ENCODE results near the gene TIAM1.

Gene TIAM1

DNA sequence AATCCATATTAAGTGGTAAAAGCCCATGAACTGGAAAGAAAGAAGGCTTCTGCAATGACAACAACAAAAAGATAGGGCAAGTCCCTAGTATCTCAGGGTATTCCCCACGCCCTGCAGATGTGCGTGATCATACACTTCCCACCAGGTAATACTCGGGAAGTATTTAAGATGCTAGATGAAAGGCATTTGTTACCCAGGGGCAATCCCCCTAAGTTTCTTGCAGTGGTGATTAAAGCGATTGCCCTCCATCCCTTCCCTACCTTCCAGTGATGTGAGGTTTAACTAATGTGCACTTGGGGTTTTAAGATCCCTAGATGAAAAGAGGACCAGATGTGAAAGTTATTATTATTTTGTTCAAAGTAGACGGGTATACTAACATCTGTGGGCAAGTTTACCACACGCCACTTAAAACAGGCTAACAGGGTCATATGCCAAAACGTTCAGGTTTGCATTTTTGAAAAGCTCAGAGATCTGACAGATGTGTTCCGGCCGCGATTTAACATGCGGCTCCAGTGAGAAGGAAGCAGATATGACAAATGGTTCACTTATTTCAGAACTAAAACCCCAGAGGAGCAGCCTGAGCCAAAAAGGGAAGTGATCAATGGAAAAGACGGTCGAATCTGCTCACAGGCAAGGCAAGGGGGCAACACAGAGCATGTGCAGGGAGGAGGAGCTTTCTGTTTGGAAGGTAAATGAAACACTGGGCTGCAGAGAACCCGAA is 17.4 kb downstream of the TIAM1 start:
- DNase-seq: peak; percentile 25

DNA sequence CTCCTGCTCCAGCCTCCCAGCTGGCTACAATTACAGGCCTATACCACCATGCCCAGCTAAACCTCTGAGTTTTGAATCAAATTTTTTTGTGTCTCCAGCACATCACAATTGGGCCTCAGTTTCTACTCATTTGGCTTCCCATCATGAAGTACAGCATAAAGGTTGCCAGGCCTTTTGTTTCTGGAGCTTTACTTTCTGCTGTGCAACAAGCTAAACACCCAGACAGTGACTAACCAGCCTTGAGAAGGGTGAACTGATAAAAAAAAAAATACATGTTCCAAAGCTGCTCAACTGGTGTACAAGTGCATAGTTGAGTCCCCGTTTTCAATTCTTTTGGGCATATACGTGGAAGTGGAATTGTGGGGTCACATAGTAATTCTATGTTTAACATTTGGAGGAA is 25.1 kb downstream of the TIAM1 start:
- no peak for DNase-seq

DNA sequence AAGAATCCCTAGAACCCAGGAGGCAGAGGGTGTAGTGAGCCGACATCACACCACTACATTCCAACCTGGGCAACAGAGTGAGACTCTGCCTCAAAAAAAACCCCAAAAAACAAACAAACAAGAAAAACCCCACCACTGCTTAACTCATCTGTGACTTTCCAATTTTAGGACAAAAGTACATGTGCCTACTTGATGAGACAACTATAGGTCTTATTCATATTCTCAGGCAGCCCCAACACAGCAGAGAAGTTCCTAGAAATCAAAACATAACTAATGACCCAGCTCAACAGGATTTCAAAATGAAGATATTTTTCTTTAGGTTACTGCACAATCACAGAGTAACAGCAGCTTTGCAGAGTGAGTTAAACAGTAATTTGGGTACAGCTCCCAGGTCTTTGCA is 26.4 kb downstream of the TIAM1 start:
- no peak for DNase-seq

DNA sequence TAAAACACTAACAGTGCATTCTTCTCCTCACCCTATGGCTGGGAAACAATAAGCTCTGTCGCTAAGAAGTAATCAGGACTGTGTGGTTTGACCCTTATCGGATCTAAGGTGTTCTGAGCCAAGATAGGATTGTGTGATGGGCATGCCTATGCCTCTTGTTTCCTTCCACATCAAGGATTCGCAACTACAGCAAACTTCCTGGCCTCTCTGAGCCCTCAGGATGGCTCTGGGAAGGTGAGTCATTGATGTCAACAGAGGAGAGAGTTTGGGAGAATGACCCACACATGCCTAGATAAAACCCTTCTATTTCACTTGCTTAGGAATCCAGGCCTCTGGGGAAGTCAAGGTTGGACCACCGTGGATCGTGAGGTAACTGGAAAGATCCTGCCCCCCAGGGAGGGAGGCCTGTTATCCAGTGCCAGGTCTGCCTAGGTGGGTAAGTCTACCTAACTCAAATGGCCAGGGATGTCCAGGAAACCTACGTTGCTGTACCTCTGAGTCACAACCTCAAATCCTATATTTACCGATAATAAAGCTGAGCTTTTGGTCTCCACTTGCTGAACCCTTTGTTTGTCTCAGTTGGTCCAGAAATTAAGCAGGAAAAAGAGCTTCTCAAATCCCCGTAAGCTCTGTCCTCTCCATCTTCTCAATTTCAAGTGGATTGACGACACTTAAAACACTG is 27.4 kb downstream of the TIAM1 start:
- DNase-seq: no peak

DNA sequence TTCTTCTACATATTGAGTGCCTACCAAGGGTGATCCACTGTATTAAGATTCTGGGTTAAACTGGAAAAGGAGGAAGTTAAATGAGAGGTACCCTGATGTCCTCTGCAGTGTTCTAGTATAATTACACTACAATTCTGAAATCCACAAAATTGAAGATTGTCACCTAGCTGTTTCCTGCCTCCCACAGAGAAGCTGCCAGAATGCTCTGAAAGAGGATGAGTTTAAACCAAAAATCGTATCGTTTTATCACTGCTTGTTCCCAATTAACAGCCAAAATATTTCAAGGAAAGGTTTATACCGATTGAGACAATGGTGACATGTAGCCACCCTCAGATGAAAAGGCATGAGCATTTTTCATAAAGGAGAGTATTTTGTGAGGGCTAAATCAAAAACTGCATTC is 28.0 kb downstream of the TIAM1 start:
- no peak for DNase-seq

DNA sequence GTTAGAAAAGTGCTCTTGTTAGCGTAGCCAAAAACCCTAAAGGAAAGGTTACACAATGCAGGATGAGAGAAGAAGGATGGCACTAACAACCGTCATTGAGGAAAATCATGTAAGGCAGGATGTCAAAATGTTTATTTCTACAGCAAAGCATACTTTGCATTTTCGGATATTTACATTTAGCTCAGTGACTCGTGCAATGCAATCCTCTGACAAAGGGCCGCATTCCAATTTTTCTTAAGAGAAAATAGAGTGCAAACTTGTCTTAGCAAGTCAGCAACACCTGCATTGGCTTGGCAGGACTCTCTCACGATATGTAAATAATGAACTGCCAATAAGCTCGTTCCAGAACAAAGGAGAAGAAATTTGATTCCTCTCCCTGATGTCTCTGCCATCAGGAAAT is 33.3 kb downstream of the TIAM1 start:
- no peak for DNase-seq

DNA sequence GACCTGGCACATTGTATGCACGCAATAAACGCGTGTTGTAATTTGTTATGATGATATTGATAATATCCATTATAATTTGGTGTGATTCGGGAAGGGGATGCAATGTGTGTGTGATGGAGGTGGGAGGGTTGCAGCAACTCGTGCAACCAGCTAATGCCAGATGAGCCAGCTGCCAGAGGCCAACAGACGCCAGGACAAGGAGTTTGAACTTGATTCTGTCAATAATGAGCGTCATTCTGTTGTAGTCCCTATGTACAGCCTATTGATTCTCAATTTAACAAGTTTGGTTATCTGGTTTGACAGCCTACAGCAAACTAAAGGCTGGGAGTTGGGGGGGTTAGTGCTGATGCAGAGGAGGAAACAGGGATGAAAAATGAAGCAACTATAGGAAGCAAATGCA is 35.5 kb downstream of the TIAM1 start:
- DNase-seq: no peak

DNA sequence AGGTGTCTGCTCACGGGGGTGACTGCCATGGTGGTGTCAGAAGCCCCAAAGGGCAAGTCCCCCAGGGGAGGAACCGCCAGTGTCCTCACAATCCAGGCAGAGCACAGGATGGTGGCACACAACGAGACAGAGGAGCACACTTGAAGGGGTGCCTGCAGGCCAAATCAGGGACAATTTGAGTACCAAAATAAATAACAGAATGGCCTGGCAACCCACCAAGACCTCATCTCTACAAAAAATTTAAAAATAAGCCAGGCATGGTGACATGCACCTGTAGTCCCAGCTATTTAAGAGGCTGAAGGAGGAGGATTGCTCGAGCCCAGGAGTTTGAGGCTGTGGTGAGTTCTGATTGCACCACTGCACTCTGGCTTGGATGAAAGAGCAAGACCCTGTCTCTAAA is 38.2 kb downstream of the TIAM1 start:
- DNase-seq: no peak

DNA sequence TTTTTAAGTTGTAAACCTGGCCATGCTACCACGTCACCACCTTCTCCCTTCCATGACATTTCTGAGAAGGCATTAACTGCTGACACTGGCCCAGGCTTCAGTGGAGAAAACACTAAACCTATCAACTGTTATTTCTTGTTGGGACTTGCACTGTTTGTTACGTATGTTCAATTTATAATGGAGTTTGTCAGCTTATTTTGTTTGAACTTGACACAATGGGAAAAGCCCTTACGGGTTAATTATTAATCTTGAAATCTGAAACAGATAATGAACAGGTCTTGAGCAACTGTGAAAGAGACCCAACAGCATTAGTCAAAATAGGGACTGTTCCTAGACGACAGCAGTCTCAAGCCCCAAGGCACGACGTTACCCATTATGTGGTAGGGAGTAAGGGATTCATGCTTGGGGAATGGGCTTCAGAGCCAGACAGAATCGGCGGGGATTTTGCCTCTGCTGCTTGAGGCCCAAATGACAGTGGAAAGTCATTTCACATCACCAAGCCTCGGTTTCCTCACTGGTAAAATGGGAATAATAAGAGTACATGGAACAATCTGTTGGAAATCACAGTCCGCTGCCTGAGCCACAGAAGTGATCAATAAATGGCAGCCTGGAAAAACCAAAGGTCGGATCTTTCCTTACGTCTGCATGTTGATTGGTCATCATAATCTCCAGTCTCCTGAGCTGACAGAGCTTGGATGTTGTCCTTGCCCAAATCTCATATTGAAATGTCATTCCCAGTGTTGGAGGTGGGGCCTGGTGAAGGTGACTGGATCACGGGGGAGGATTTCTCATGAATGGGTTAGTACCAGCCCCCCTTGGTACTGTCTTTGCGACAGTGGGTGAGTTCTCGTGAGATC is 44.5 kb downstream of the TIAM1 start:
- DNase-seq: no peak

DNA sequence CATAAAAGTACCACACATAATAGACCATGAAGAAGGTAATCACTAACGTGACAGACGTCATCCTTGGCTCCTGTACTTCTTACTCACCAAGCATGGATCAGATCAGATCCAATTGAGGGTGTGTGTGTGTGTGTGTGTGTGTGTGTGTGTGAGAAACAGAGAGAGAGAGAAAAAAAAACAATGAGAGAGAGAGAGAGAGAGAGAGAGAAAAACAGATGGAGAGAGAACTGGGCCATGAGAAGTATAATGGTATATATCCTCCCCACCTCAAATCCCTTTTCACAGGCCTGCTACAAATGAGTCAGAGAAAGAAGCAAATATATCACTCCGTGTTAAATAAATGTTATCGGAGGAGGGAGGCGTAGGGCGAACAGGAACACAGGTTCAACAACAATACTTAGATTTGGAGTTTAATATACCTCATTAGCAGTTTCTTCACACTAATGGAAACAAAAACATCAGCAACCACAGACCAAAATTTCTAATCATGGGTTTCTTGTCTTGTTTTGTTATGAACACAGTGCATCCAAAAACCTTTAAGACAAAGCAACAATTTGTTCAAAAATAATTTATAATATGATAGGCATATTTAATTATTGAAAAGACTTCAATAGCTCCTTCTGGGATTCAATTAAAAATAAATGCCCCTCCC is 45.3 kb downstream of the TIAM1 start:
- no peak for DNase-seq

DNA sequence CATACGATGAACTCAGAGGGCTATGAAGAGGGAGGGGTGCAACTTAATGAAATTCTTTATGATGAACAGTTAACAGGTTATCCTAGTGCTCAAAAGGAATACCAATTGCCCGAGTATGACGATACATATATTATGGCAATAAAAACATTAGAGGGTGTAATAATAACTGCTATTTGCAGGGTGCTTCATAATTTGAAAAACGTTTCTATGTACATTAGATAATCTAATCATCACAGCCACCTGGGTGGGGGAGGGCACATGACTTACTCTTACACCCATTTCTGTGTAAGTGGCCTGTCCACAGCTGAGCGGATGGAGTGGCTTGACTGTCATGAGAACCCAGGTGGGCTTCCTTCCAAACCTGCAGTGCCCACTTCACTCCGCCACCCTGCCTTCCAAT is 46.3 kb downstream of the TIAM1 start:
- no peak for DNase-seq

DNA sequence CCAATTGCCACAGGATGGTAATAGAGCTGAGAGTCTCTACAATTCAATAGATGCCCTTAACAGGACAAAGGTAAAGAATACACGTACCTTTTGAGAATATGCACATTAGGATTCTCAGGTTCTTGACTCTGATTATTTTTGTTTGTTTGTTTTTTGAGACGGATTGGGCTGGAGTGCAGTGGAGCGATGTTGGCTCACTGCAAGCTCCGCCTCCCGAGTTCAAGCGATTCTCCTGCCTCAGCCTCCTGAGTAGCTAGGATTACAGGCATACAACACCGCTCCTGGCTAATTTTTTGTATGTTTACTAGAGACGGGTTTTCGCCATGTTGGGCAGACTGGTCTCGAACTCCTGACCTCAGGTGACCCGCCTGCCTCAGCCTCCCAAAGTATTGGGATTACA is 48.4 kb downstream of the TIAM1 start:
- DNase-seq: no peak

DNA sequence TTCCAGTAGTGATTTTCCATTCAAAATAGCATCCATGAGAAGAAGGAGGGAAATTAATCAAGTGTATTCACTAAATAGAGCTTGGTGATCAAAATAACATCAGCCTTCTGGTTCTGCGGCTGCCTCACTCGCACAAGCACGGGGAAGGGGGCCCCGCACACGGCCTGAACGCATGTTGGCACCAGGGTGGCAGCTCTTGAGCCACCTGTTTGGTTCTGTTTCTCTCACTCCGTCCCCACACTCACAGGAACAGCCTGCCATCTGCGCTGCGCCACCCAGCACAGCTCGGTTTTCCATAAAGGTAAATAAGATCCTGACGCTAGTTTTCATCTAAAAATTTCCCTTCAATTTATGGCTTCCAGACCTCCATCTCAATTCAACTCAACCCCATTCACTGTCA is 49.4 kb downstream of the TIAM1 start:
- DNase-seq: no peak

DNA sequence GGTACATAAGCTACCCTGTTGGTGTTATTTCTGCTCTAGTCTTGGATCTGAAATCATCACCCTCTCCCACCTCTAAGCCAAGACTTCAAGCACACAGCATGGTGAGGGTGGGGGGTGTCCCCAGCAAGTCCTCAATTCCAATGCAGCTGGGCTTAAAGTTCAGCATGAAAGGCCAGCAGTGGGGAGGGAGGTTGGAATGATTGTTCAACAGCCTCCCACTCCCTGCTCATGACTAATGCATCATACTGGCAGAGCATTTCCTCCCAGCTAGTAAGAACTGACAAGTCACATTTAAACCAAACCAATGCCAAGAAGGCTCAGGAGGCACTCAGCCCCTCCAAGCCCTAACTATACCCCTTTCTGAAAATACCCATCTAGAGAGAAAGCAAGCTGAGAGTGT is 50.1 kb downstream of the TIAM1 start:
- no peak for DNase-seq

DNA sequence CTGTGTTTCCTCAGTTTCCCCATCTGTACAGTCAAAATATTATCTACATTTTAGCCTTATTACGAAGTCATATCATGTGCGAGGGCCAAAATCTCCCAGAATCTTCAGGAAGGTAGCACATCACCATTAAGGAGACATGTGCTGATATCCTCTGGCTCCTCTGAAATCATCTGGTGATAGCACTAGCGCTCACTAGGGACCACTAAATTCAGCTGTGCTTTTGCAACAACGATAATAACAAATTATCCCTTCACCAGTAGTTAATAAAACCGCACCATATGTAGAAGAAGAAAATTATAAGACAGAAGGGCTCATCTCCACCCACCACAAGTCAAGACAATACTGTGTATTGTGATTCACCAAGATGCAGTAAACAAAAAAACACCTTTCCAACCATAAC is 53.3 kb downstream of the TIAM1 start:
- DNase-seq: no peak

DNA sequence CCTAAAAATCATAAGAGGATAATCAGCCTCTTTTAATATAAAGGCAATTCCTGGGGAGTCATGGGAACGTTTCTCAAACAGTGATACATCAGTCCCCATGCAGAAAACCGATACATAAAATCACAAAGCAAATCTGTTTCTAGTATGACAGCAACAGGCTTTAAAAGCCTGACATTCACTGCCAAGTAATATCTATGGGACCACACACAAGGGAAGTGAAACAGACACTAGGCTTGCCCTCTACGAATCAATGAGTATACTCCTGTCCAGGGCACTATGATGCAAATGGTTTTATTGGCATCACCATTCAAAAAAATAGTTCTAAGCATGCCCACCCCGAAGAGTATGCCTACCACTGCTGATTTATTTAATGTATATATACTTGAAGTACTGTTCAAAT is 54.4 kb downstream of the TIAM1 start:
- DNase-seq: no peak

DNA sequence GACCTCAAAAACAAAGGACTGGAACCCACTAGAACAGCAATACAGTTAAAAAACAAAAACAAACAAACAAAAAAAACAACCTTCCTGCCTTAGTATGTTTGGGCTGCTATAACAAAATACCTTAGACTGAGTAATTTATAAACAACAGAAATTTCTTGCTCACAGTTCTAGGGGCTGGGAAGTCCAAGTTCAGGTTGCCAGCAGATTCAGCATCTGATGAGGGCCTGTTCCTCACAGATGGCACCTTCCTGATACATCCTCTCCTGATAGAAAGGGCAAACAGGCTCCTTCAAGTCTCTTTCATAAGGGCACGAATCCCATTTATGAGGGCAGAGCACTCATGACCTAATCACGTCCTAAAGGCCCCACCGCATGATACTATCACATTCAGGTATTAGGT is 55.9 kb downstream of the TIAM1 start:
- no peak for DNase-seq

DNA sequence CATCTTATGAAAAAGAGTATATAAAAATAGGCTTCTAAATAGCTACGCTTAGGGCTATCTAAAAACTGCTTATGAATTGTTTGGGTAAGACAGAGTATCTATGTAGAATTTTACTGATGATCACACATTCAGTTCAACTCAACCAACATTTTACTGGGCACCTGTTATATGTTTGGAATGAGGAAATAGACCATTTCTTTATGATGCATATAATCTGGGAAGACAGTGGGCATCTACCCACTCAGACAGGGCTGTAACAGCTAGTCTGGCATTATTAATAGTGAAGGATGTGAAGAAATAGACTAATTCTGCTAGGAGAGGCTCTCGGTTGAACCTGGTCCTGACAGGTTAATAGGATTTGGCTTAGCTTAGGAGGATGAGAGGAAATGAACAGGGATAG is 56.9 kb downstream of the TIAM1 start:
- DNase-seq: no peak

DNA sequence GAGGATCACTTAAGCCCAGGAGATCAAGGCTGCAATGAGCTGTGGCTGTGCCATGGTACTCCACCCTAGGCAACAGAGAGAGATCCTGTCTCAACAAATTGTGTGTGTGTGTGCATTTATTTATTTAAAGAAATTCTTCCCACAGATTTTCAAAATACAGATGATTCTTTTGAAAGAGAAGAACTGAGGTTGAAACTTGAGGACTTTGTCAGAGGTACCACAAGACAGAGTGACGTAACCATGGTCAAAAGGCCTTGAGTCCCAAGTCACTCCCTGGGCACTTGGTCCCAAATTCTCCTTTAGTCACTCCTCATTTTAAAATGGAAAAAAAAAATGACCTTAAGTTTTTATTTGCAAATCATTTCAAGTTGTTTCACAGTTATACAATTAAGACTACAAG is 57.4 kb downstream of the TIAM1 start:
- DNase-seq: no peak

DNA sequence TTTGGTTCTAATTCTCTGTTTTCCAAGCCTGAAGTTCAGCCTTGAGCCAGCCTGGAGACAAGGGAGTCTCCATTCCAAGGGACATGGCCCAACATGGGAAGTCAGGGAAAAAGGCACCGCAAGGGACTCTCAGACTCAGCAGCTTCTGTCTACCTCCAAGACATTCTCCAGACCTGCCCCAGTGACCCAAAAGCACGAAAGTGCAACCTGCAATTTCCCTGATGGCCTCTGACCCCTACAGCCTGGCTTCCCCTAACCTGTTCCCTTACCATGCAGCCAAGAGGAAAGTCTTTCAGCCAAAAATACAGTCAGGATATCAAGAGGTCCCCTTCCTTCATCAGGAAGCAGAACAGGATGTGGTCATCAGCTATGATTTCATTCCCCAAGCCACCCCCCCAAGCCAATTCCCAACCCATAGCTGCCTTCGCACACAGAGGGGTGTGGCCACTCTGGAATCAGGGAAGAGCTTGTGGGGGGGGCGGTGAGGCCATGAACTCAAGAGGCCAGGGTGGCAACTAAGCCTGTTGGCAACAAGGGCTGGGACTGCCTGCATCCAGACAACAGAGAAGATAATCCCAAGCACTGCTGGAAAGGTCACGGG is 59.2 kb downstream of the TIAM1 start:
- DNase-seq: no peak

DNA sequence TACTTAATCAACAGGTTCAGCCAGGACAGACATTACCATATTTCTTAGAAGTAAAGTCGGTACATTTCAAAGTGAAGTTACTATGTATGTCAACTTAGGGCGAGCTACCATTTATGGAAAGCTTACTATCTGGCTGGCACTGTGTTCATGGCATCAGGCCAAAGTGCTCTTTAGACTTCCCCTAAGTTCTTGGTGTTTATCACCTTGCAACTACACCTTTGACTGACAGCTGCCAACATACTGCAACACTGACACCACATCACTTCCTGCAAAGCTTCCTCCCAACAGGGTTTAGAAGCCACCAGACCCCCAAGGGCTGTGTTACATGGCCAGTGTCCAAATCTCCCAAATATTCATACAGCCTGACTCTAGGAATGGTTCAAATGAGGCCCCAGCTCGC is 61.0 kb downstream of the TIAM1 start:
- peak; percentile 17 for DNase-seq

DNA sequence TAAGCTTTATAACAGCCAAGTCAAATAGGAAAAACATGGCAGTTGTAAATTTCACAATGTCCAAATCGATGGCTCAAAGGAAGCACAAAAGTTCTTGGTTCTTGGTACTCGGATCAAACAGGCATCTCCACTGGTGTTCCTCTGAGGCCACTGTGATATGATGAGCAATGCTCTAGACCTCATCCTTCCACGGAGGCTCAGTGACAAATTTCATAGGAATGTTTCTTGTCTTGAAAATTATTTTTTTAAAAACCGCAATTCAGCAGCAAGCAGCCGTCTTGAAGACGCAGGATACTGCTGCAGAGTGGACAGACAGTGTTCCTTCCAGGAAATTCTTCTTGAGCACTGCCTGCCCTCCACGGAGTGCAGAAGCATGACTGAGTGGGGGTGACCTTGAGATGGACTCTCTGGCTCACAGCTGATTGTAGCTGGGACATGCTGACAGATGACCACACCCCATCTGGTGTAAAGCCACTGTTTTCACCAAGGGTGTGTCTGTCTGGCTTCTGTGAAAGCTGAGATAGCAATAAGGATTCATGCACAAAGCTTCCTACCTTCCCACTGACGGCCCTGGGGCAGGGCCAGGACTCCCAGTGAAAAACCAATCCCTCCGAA is 61.9 kb downstream of the TIAM1 start:
- DNase-seq: no peak

DNA sequence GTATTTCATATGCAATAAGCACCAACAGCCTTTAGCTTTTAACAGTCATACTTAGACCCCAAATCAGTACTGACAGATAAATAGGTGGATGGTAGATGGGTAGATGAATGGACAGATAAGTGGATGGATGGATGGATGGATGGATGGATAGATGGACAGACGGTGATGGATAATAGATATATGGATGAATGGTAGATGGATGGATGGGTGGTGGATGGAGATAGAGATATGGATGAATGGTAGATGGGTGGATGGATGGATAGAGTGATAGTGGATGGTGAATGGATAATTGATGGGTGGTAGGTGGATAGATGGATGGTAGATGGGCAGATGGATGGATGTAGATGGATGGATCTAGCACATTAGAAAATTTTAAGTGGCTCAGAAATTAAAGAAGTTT is 62.5 kb downstream of the TIAM1 start:
- no peak for DNase-seq

Measured in CD4-positive, alpha-beta T cell treated with Interferon gamma for 1 hour (primary cell).